Pancreas (tissue), 10 donors: Measurements from ENCODE around the gene CYP1B1. TPM values are rescaled to one million over a fixed set of nuclear protein-coding genes. Genes with fewer than 3 reads are reported as not detected.

Experiments
- ATAC-seq, 4 donors: fragments of 200-7000 bp; cut with Tn5 transposase; one replicate each; pipeline versions ENCODE4 v1.8.0 to v1.9.1; 2020; ENCODE audit warnings: mild to moderate bottlenecking in 4 of 4, moderate library complexity in 4 of 4
- DNase-seq, 6 donors: peaks; one replicate each; pipeline ENCODE4 v3.0.0-alpha.2; 2020
- FAIRE-seq: peaks from 2 replicates; lab custom pipeline; 2012; peaks lifted over from hg19 to GRCh38; lab: Jason Lieb, UNC
- H3K27ac ChIP-seq, 4 donors: fragments of 200-600 bp; sonication (generic); 1 replicate in 3 of 4; 2 replicates in 1 of 4; pipeline versions ENCODE4 v1.5.0 to v1.8.0; 2020
- H3K27me3 ChIP-seq, 4 donors: fragments of 200-600 bp; one replicate each; pipeline ENCODE4 v1.8.0; 2021
- H3K36me3 ChIP-seq, 3 donors: fragments of 200-600 bp; sonication (generic) in 1 of 3; one replicate each; pipeline versions ENCODE4 v1.5.0 to v1.8.0; 2020 to 2021
- H3K4me1 ChIP-seq, 3 donors: fragments of 200-600 bp; one replicate each; pipeline ENCODE4 v1.8.0; 2021
- H3K4me3 ChIP-seq, 4 donors: fragments of 200-600 bp; sonication (generic) in 2 of 4; one replicate each; pipeline versions ENCODE4 v1.5.0 to v1.8.0; 2020 to 2021
- H3K9me3 ChIP-seq, 4 donors: fragments of 200-600 bp; one replicate each; pipeline ENCODE4 v1.8.0; 2021
- WGBS, 2 donors: extraction: QIAGEN DNeasy Blood & Tissue Kit; methylation state at CpG; one replicate each; pipeline ENCODE4 v1.1.7; 2013; 5-methylcytosine and 5-hydroxymethylcytosine counted together
- intact Hi-C, 3 donors: fragments of 100-400 bp; cut with DNase I; formaldehyde crosslinking; loops; one replicate each; pipeline versions ENCODE4 v1.11.1 to v1.14.2; 2022
- polyA plus RNA-seq, 2 donors: library from polyadenylated mRNA; stranded (reverse); fragments of 200-250 nt; gene quantifications; one replicate each; pipeline ENCODE4 v1.2.3, GENCODE V29; 2013
- total RNA-seq, 6 donors: library from RNA; stranded (reverse); fragmentation: NEBNext Ultra II Directional in 4 of 6; extraction: Animal tissue kit (Norgen Biotek cat#: 25700) in 4 of 6; gene quantifications; one replicate each; pipeline versions ENCODE4 v1.2.1 to v1.2.4, GENCODE V29; 2021 to 2023
- TF ChIP-seq, protein P1 (sequence below), 4 donors: fragments of 200-600 bp; sonication (generic) in 3 of 4; IDR thresholded peaks; one replicate each; pipeline versions ENCODE4 v1.5.0 to v1.8.0; 2021; ENCODE audit warnings: antibody characterized with exemption in 4 of 4
- donor health status: healthy with polysubstance abuse.
- donor health status: DM: no; HTN: no; CAD: no; lungs with moderate emphysema.
- donor health status: DM: no; HTN: no; CAD: no.
- donor health status: control.
- donor health status: control.
- donor health status: Bipolar disorder and iron deficiency.
- donor health status: DM: yes; HTN: yes; CAD: no.
- donor health status: DM: no; HTN: no; CAD: no.
- donor health status: DM: no; HTN: no; CAD: no.
- donor health status: DM: yes; HTN: yes; CAD: no.

CYP1B1 gene
- total and polyA plus RNA-seq, 8 donors: 0.93 to 36.3 (median 3.3) TPM

DNA sequence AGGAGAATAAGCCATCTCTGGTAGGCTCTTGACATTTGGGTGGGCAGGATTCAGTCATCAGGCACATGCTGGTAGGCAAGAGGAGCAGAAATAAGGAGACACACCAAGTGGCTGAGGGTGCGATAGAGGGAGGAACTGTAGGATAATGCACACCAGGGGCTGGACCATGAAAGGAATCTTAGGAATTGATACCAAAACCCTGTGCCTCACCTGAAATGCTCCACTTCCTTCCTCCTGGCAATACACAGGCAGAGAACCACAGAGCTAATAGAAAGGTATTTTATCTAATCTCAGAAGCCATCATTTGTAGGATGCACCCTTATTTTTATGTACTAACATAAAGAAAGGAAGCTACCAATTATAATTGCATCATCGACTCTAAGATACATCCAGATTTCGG, 4.4 kb upstream of the CYP1B1 start:
- Histone ChIP-seq H3K4me3 (no peak overlapping the region), H3K27ac (no peak overlapping the region), H3K36me3 (no peaks in the 10 kb centered on the region), H3K9me3 (no peaks in the 10 kb centered on the region), H3K4me1 (no peaks in the 10 kb centered on the region), H3K27me3 (no peaks in the 10 kb centered on the region)
- ATAC-seq: no peak
- no peak for DNase-seq
- TF ChIP-seq, protein P1, sequence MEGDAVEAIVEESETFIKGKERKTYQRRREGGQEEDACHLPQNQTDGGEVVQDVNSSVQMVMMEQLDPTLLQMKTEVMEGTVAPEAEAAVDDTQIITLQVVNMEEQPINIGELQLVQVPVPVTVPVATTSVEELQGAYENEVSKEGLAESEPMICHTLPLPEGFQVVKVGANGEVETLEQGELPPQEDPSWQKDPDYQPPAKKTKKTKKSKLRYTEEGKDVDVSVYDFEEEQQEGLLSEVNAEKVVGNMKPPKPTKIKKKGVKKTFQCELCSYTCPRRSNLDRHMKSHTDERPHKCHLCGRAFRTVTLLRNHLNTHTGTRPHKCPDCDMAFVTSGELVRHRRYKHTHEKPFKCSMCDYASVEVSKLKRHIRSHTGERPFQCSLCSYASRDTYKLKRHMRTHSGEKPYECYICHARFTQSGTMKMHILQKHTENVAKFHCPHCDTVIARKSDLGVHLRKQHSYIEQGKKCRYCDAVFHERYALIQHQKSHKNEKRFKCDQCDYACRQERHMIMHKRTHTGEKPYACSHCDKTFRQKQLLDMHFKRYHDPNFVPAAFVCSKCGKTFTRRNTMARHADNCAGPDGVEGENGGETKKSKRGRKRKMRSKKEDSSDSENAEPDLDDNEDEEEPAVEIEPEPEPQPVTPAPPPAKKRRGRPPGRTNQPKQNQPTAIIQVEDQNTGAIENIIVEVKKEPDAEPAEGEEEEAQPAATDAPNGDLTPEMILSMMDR (IDR thresholded peaks at IDR 0.05): no peak
- FAIRE-seq: no peak
- WGBS, 2 donors: 89% methylated on average over 3 of the region's 3 CpGs
- intact Hi-C loops: no loop called here

DNA sequence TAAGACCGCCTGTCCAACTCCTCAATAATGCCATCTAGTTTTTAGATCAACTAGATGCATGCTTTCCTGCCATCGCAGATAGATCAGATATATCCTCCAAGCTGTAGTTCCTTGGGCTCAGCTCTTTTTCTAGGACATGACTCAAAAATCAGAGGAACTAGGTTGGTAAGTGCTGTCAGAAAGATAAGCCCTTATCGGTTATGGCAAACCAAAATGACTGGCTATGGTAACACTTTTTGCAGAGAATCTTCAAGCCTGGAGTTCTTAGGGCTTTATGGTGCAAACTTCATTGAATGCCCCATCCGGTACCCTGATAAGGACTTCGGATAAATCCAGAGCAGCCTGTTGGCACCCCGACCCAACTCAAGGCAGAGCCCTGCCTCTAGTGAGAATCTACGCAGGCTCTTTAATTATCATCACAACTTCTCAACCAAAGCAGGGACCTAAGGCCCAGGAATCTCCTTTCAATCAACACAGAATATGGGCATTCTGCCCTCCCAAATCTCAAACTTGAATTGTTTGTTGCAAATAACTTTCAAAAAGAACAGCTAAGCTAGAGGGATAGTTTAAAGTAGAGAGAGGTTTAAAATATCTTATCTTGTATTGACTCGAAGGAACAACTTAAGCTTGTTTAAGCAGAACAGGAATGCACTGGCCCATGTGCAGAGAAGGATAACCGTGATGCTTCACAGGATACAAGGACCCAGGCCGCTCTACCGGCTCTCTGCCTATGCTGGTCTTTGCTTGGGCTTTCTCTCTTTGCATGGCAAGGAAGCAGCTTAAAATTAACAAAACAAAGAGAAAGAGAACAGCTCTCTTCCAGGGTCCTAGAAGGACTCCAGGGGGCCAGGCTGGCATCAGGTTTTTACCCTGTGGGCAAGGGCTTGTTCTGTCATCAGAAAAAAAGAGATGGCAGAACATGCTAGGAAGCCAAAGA, 3.4 kb upstream of the CYP1B1 start:
- TF ChIP-seq, protein P1 (IDR thresholded peaks at IDR 0.05): no peak
- Histone ChIP-seq H3K4me3 (no peak overlapping the region), H3K9me3 (no peaks in the 10 kb centered on the region), H3K27ac (no peak overlapping the region), H3K36me3 (no peaks in the 10 kb centered on the region), H3K4me1 (no peaks in the 10 kb centered on the region), H3K27me3 (no peaks in the 10 kb centered on the region)
- no peak for ATAC-seq
- 77 to 78% methylated on average over 11 of the region's 11 CpGs for WGBS, 2 donors
- DNase-seq: no peak
- intact Hi-C loops: no loop called here
- FAIRE-seq: no peak

DNA sequence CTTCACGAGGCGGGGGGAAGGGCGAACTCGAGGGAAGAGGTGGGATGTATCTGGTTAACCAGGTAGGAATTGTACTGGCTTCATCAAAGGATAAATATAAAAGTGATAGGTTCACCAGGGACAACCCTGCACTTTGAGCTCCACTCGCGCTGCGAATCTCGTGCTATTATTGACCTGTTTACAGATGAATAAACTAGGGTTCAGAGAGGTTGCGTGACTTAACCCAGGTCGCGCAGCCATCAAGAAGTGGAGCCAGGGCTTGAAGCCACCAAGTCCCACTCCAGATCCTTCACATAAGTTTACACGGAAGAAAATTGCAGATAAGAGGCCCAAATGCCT, 1.4 kb upstream of the CYP1B1 start:
- Histone ChIP-seq H3K4me3 (peak overlapping the region in 3 of 4 donors; percentile 29 to 62 (median 39)), H3K9me3 (no peaks in the 10 kb centered on the region), H3K4me1 (no peaks in the 10 kb centered on the region), H3K27ac (peak overlapping the region; percentile 62 to 86 (median 74)), H3K36me3 (no peaks in the 10 kb centered on the region), H3K27me3 (no peaks in the 10 kb centered on the region)
- 6% methylated on average over 12 of the region's 12 CpGs for whole genome bisulfite sequencing, 2 donors
- no peak for DNase-seq
- intact Hi-C loops: no loop called here
- TF ChIP-seq, protein P1 (IDR thresholded peaks at IDR 0.05): no peak
- ATAC-seq: no peak
- FAIRE-seq: no peak

DNA sequence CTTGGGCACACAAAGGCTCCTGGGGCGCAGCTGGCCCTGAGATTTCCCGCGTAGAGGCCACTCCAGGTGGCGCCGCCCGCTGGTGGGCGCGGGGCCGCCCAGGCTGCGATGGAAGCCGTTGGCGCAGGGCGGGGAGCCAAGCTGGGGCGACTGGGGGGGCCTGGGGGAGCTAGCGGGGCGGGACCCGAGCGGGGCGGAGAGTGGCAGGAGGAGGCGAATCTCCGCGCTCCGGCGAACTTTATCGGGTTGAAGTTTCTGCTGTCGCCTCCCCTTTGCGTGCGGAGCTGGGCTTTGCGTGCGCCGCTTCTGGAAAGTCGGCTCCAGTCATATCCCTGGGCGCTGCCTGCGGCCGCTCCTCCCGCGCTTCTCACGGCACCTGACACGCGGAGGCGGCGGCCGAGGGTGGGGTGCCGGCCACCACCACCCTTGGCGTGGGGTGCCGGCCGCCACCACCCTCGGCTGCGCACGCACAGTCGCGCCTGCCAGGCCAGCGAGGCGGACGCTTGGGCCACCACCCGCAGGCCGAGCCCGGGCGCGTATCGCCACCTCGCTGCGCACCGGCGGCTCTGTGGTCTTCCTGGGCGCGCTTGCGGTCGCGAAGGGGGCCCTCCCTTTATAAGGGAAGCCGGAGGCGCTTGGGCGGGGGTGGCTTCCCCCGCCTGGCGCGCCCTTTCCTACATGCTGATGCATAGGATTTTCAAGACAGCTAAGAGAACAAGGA, 919 bp upstream of the CYP1B1 start:
- peak overlapping the region; percentile 62 to 86 (median 74) for H3K27ac ChIP-seq
- no peaks in the 10 kb centered on the region for H3K4me1 ChIP-seq
- intact Hi-C loops: no loop called here
- H3K36me3 ChIP-seq: no peaks in the 10 kb centered on the region
- no peaks in the 10 kb centered on the region for H3K27me3 ChIP-seq
- H3K9me3 ChIP-seq: no peaks in the 10 kb centered on the region
- TF ChIP-seq, protein P1 (IDR thresholded peaks at IDR 0.05): no peak
- DNase-seq: peak; percentile 50 to 83 (median 70)
- H3K4me3 ChIP-seq: peak overlapping the region; percentile 29 to 62 (median 38)
- WGBS, 2 donors: 1% methylated on average over 57 to 76 of the region's 76 CpGs
- no peak for FAIRE-seq
- ATAC-seq: peak; percentile 75 to 80 (median 78)
